AG04450 (cell line): ENCODE results near the gene NRTN. TPM values are rescaled to one million over a fixed set of nuclear protein-coding genes. Genes with fewer than 3 reads are reported as not detected.
"Not testable (repeated sequence)": the region's sequence is repeated elsewhere in the genome, so short reads cannot be mapped to it uniquely, and the experiment has no call there.

Experiments
- CTCF ChIA-PET: fragments of 300-600, 350-600 bp; formaldehyde crosslinking; extraction: SDS; loops from one replicate; lab custom pipeline; 2022; ENCODE audit warnings: antibody characterized with exemption, inconsistent platforms; lab: Charles Lee
- POLR2A ChIA-PET: fragments of 350-600 bp; formaldehyde crosslinking; extraction: SDS; loops from one replicate; lab custom pipeline; 2021; ENCODE audit warnings: antibody characterized with exemption, inconsistent platforms; lab: Yijun Ruan, JAX
- DNase-seq: peaks from one replicate; pipeline ENCODE4 v3.0.0-alpha.2; 2011; ENCODE audit warnings: low read depth, low spot score
- H3K27ac ChIP-seq: one replicate; pipeline ENCODE4 v1.5.1; 2012; ENCODE audit warnings: low read depth, low read length, control low read depth
- H3K27me3 ChIP-seq: one replicate; pipeline ENCODE4 v1.6.0; 2012; ENCODE audit warnings: low read length; ENCODE audit not compliant: control insufficient read depth, insufficient read depth
- H3K4me3 ChIP-seq: 2 replicates; pipeline ENCODE4 v1.5.1; 2011; ENCODE audit warnings: mild to moderate bottlenecking, low read depth, low read length, control low read depth
- H3K9me3 ChIP-seq: 2 replicates; pipeline ENCODE4 v1.5.1; 2012; ENCODE audit warnings: low read length; ENCODE audit not compliant: control insufficient read depth, insufficient read depth
- CTCF ChIP-seq: IDR thresholded peaks from 2 replicates; pipeline ENCODE4 v1.5.1; 2011; ENCODE audit warnings: low read depth, low read length, control low read depth, inconsistent platforms
- polyA plus RNA-seq: library from polyadenylated mRNA; depleted of rRNA; stranded (reverse); fragments of >200 nt; gene quantifications from 2 replicates; pipeline ENCODE4 v1.2.3, GENCODE V29; 2011

Gene NRTN
- polyA plus RNA-seq, 1 experiment, result 0.24 TPM

- DNase-seq, result no peak
- no peak within 1 kb of the TSS for H3K4me3 ChIP-seq
- H3K27me3 ChIP-seq, result peaks cover 11% of the 10 kb centered on the region
- no peak within 1 kb of the TSS for H3K27ac ChIP-seq
- no peak for TF ChIP-seq CTCF
- ChIA-PET CTCF (interaction anchor here (2.5 kb wide), 1 partner anchor 35 kb away, joined by 10 read pairs; the partner anchor contains the start of gene NRTN), POLR2A (no interaction called here)
- H3K9me3 ChIP-seq, result no peaks in the 10 kb centered on the region
These were observed 34.5 kb downstream of the NRTN start, which contains the start of gene FUT6 for GRCh38 chr19:5839065-5840017. Gene FUT6 (minus strand): TSS chr19:5839702. CDS start chr19:5832567, 7,135 bp downstream.

GRCh38 chr19:5841735-5842111, 36.9 kb downstream of the NRTN start:
- H3K4me3 ChIP-seq, H3K27ac ChIP-seq, H3K9me3 ChIP-seq, DNase-seq: not testable (repeated sequence)
- peaks cover 14% of the 10 kb centered on the region for H3K27me3 ChIP-seq
- ChIA-PET CTCF (interaction anchor here (0.9 kb wide), 1 partner anchor 37 kb away, joined by 3 read pairs; no protein-coding TSS in a partner anchor), POLR2A (interaction anchor here (1.7 kb wide), 1 partner anchor 14 kb away, joined by 5 read pairs; no protein-coding TSS in a partner anchor)

GRCh38 chr19:5843295-5843927, 38.5 kb downstream of the NRTN start:
- no peak for DNase-seq
- no peak overlapping the region for H3K27ac ChIP-seq
- ChIA-PET CTCF (no interaction called here), POLR2A (no interaction called here)
- no peak for TF ChIP-seq CTCF
- H3K4me3 ChIP-seq, result no peak overlapping the region
- peaks cover 12% of the 10 kb centered on the region for H3K27me3 ChIP-seq
- no peaks in the 10 kb centered on the region for H3K9me3 ChIP-seq

- H3K27me3 ChIP-seq, result peaks cover 11% of the 10 kb centered on the region
- CTCF ChIA-PET, result interaction anchor here (0.7 to 2.4 kb wide), 2 partner anchors 38 to 41 kb away, joined by 3 to 8 read pairs; partner anchors contain the start of gene NRTN
- no peaks in the 10 kb centered on the region for H3K9me3 ChIP-seq
- DNase-seq, result no peak
- no peak overlapping the region for H3K27ac ChIP-seq
- no peak for TF ChIP-seq CTCF
- no peak overlapping the region for H3K4me3 ChIP-seq
- POLR2A ChIA-PET, result no interaction called here
These were observed 39.9 kb downstream of the NRTN start for GRCh38 chr19:5844456-5845433.

- CTCF ChIA-PET, H3K4me3 ChIP-seq, H3K27ac ChIP-seq, DNase-seq, POLR2A ChIA-PET, H3K9me3 ChIP-seq: not testable (repeated sequence)
- peaks cover 14% of the 10 kb centered on the region for H3K27me3 ChIP-seq
These were observed 43.0 kb downstream of the NRTN start for GRCh38 chr19:5847846-5848245.

- CTCF ChIA-PET, H3K9me3 ChIP-seq, H3K4me3 ChIP-seq, POLR2A ChIA-PET, DNase-seq, H3K27ac ChIP-seq: not testable (repeated sequence)
- H3K27me3 ChIP-seq, result peaks cover 15% of the 10 kb centered on the region
These were observed 43.8 kb downstream of the NRTN start for GRCh38 chr19:5848621-5849020.
